Erythroblast (primary cell): ENCODE data around the gene NASP.

Source experiments
- GATA1 ChIP-seq: IDR thresholded peaks from 2 replicates; pipeline ENCODE4 v1.6.1; 2011; ENCODE audit warnings: low read depth, mild to moderate bottlenecking, control low read depth, low read length, moderate library complexity
- POLR2A ChIP-seq: IDR thresholded peaks from 2 replicates; pipeline ENCODE4 v1.6.1; 2011; ENCODE audit warnings: mild to moderate bottlenecking, low read length

DNA sequence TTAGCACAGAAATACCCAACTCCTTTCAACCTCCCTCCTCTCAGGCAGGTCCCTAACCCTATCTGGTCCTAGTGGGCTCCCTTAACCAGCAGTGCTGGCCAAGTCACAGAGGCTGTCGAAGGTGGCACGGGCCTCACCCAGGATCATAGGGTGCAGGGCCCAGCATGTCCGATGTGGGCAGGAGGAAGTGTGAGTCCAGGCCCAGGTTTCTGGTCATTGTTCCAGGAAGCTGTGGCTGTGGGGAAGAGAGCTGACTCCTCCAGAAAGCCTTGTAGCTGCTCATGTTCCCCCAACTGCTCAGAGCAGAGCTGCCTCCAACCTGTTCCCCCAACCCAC lies 37.6 kb downstream of the NASP start:
- TF ChIP-seq POLR2A: no peak
- TF ChIP-seq GATA1: no peak
